HG03060 (cell line): ENCODE measurements around the gene ATP9B.

ENCODE experiments used
- ATAC-seq: cut with Tn5 transposase; IDR thresholded peaks from one replicate; pipeline ENCODE4 v1.9.1; 2021; ENCODE audit warnings: low read depth, moderate number of reproducible peaks; ENCODE audit not compliant: unreplicated experiment

Gene ATP9B

GRCh38 chr18:79402977-79403722 lies 334.0 kb downstream of the ATP9B start:
- ATAC-seq = no peak

DNA sequence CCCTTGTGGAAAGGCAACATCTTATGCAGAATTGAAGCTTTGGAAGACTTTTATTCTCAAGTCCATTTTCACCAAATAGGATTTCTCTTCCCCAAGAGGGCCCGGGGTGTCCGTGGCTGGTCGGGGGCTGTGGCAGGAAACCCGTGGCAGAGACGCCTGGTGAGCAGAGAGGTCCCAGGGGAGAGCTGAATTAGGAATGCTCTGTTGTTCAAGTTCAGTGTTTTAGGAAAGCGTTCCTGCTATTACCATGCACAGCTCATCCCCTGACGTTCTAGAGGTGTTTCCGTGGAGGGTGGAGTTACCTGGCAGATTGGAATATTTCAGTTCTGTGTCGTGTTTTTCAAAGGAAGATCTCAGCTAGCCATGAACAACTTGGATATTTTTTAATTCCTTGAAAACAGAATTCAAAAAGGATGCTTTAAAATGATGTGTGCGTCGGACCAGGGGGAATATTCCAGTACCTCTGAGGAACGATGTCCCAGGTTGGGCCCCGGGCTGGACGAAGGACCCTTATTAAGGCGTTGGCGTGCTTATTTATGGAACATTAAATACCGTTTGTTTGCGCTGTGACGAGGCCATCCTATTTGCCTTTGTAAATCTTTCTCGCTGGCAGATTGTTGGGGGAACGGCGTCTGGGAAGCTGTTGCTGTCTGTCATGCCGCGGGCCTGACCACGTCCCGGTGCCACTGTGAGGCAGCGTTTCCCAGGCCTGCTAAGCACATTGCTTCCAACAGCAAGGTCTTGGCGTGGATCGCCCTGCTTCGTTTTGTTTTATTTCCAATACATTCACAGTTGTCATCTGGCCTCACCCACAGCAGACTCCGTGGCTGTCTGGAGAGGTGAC lies 334.8 kb downstream of the ATP9B start:
- no peak for ATAC-seq

DNA sequence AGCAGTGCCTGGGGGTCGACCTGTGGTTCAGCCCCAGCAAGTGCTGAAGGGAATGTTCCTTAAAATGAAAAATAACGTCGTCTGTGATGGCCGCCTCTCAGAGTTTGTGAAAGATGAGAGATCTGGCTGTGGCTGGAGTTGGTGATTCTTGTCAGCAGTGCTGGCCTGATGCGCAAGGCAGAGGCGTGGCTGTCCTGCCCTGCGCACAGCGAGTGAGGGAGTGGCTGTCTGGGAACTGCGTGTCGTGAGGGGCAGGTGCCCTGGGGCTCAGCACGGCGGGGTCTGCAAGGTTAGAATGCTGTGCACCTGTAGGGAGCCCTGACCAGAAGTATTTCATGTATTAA lies 335.3 kb downstream of the ATP9B start:
- ATAC-seq = no peak

DNA sequence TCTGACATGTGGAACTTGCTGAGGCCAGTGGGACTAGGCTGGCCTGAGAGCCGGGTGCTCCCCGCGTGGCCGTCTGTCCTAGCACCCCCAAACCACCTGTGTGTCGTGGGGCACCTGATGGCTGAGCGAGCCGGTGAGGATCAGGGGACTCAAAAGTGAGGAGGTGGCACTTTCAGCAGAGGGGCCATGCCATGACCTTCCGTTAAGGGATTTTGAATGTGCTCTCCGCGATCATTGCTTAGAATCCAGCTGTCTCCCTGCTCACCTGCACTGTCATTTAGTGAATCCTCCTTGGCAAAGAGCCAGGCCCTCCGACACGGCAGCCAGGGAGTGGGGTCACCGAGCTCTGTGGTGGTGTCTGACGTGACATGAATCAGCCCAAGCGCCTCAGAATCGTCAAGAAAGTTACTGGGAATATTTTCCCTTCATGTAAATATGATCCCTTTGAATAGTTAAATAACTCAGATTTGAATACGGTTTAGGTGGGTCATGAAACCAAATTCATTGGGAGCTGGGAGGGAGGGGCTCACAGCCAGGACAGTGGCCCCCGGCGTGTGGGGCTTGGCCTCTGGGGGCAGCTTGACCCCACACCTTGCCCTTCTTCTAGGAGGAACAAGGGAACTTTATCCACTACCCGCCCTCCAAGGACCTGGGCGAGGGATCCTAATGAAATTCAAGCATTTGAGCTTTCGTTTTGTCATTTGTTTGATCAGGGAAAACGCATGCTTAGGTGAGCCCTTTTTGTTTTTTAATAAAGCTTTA lies 336.0 kb downstream of the ATP9B start:
- no peak for ATAC-seq

GRCh38 chr18:79405781-79406575 lies 336.8 kb downstream of the ATP9B start:
- ATAC-seq = peak; percentile 49

DNA sequence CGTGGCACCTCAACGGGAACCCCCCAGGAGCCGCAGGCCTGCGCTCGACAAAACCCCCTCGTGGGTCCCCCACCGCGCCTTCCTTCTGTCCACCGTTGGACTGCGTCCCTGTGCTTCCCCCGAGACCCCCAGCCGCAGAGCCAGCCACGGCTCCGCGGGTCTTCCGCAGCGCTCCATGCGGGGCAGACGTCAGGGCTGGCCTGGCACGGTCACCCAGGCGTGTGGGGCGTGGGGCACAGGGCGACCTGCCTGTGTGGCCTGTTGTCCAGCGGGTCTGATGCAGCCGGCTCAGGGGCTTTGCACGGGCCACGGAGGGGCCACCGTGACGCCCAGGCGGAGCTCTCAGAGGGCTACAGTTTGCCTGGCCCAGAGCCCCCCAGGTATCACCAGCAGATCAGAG lies 337.5 kb downstream of the ATP9B start:
- ATAC-seq = no peak

GRCh38 chr18:79409313-79409712 lies 340.1 kb downstream of the ATP9B start:
- no peak for ATAC-seq

DNA sequence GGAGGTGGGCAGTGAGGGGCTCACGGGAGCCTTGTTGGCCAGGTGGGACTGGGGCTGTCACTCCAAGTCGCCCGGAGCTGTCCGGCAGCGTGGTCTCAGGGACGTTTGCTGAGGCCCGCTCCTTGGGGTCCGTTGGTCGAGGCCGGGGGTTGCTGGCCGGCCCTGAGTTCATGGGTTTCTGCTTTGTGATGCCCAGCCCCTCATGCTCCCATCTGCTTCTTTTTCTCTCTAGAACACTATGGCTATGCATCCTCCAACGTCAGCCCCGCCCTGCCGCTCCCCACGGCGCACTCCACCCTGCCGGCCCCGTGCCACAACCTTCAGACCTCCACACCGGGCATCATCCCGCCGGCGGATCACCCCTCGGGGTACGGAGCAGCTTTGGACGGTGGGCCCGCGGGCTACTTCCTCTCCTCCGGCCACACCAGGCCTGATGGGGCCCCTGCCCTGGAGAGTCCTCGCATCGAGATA lies 341.0 kb downstream of the ATP9B start:
- ATAC-seq = no peak

DNA sequence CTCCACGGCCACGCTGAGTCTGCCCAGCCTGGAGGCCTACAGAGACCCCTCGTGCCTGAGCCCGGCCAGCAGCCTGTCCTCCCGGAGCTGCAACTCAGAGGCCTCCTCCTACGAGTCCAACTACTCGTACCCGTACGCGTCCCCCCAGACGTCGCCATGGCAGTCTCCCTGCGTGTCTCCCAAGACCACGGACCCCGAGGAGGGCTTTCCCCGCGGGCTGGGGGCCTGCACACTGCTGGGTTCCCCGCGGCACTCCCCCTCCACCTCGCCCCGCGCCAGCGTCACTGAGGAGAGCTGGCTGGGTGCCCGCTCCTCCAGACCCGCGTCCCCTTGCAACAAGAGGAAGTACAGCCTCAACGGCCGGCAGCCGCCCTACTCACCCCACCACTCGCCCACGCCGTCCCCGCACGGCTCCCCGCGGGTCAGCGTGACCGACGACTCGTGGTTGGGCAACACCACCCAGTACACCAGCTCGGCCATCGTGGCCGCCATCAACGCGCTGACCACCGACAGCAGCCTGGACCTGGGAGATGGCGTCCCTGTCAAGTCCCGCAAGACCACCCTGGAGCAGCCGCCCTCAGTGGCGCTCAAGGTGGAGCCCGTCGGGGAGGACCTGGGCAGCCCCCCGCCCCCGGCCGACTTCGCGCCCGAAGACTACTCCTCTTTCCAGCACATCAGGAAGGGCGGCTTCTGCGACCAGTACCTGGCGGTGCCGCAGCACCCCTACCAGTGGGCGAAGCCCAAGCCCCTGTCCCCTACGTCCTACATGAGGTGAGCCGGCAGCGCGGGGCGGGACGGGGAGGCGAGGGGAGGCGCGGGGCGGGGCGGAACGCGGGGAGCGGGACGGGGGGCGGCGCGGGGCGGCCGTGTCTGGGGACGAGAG lies 341.8 kb downstream of the ATP9B start:
- no peak for ATAC-seq

GRCh38 chr18:79411614-79412526 lies 342.7 kb downstream of the ATP9B start:
- ATAC-seq = no peak

GRCh38 chr18:79413025-79413424 lies 343.8 kb downstream of the ATP9B start:
- ATAC-seq = no peak

GRCh38 chr18:79413426-79413825 lies 344.2 kb downstream of the ATP9B start:
- no peak for ATAC-seq

- ATAC-seq = no peak
Measured at GRCh38 chr18:79413901-79414300, 344.7 kb downstream of the ATP9B start.

DNA sequence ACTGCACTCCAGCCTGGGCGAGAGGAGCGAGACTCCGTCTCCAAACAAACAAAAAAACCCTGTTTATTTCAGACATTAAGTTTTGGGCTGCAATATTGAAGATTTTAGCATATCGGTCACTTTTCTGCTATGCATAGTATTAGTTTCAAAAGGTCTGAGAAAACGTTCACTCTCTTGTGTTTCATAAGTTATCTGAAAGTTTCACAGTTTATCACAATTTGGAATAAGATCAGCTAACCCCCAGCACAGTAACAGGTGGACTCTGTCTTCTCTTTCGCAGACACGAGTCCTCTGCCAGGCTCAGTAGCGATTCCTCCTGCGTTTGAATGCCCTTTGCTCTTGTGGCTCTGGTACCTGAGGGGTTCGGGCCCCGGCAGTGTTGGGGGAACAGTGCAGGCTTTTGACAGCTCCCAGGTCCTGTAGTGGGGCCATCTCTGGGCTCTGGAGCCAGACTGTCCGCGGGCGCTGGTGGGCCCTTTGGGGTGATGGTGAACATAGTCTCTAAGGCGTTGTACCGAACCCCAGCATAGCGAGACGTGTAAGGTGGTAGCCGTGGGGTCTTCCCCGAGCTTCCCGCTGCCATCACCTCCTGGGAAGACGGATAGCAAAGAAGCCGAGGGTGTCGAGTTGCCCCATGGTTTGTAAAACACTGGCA lies 347.0 kb downstream of the ATP9B start:
- ATAC-seq = no peak

GRCh38 chr18:79416677-79417052 lies 347.5 kb downstream of the ATP9B start:
- ATAC-seq = no peak

DNA sequence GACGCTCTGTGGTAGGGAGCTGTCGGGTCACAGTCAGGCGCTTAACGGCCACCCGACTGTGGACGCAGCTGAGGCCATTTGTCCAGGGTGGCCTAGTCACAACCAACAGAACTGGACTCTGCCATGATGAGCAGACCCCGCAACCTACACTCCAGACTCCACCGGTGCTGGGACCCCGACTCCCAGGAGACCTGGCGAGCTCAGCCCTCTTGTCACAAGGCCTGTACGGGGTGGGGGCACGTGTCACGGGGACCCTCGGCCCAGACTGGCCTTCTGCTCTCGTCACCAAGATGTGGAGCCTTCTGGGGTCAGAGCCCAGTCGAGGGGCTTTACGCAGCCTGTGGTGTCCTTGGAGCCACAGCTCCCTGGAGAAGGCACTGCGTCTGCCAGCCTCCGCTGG lies 349.0 kb downstream of the ATP9B start:
- no peak for ATAC-seq

GRCh38 chr18:79418642-79419041 lies 349.4 kb downstream of the ATP9B start:
- no peak for ATAC-seq
